ENCODE data around the gene NBPF9.
"Not testable (repeated sequence)": the region's sequence is repeated elsewhere in the genome, so short reads cannot be mapped to it uniquely, and the experiment has no call there.

Gene NBPF9

GRCh38 chr1:149013513-149013912 lies 89.8 kb downstream of the NBPF9 start:
- DNase-seq; H2AK5ac ChIP-seq (ENCODE audit: low read length); H3K14ac ChIP-seq (ENCODE audit: low read length); H3K4me2 ChIP-seq (ENCODE audit: low read length); H3K9ac ChIP-seq (ENCODE audit: low read length); H2BK12ac ChIP-seq (ENCODE audit: low read length); H3K79me2 ChIP-seq (ENCODE audit: control insufficient read depth, insufficient read depth, low read length, poor library complexity); H3K4ac ChIP-seq (ENCODE audit: low read depth, low read length); H3K4me3 ChIP-seq (ENCODE audit: low read depth, low read length); H3K4me1 ChIP-seq (ENCODE audit: control insufficient read depth in 1 of 2, insufficient read depth in 2 of 2, low read length in 2 of 2); H3K18ac ChIP-seq (ENCODE audit: low read length); H3K36me3 ChIP-seq (ENCODE audit: control insufficient read depth in 1 of 2, insufficient read depth in 2 of 2, low read length in 2 of 2); H4K91ac ChIP-seq (ENCODE audit: low read depth, low read length); H2BK120ac ChIP-seq (ENCODE audit: insufficient read depth, low read length, poor library complexity); H3K27ac ChIP-seq (ENCODE audit: low read depth, low read length); H3K23ac ChIP-seq (ENCODE audit: low read length); H3K27me3 ChIP-seq (ENCODE audit: insufficient read depth, low read length); H2BK5ac ChIP-seq (ENCODE audit: low read depth, low read length, poor library complexity); H4K8ac ChIP-seq (ENCODE audit: low read depth, low read length); H3K79me1 ChIP-seq (ENCODE audit: low read length); H4K12ac ChIP-seq (ENCODE audit: low read depth, low read length); H3K9me3 ChIP-seq (ENCODE audit: insufficient read depth, low read depth, low read length); H2AFZ ChIP-seq (ENCODE audit: insufficient read depth, low read length, poor library complexity): not testable (repeated sequence)
- WGBS (ENCODE audit: extremely low coverage, insufficient coverage, insufficient read length) = no CpG with 5 or more reads among the region's 4 CpGs

DNA sequence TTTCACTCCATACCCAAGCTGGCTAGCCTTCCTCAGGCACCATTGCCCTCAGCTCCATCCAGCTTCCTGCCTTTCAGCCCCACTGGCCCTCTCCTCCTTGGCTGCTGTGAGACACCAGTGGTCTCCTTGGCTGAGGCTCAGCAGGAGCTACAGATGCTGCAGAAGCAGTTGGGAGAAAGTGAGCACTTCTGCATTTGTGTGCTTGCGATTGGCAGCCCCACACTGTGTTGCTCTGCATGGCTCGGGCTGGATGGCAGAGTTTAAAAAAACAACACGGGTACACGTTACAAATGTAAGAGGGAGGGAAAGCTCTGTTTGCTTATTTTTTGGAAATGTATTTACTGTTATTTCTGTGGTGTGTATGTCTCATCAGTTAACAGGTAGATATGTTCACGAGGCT lies 90.8 kb downstream of the NBPF9 start:
- H2BK120ac ChIP-seq (ENCODE audit: insufficient read depth, low read length, poor library complexity); H3K27me3 ChIP-seq (ENCODE audit: insufficient read depth, low read length); H3K14ac ChIP-seq (ENCODE audit: low read length); H3K18ac ChIP-seq (ENCODE audit: low read length); H4K12ac ChIP-seq (ENCODE audit: low read depth, low read length); H4K8ac ChIP-seq (ENCODE audit: low read depth, low read length); H3K79me1 ChIP-seq (ENCODE audit: low read length); H2AK5ac ChIP-seq (ENCODE audit: low read length); H3K79me2 ChIP-seq (ENCODE audit: control insufficient read depth, insufficient read depth, low read length, poor library complexity); DNase-seq; H2BK12ac ChIP-seq (ENCODE audit: low read length); H3K4me3 ChIP-seq (ENCODE audit: low read depth, low read length); H3K4ac ChIP-seq (ENCODE audit: low read depth, low read length); H3K27ac ChIP-seq (ENCODE audit: low read depth, low read length); H3K36me3 ChIP-seq (ENCODE audit: control insufficient read depth in 1 of 2, insufficient read depth in 2 of 2, low read length in 2 of 2); H2AFZ ChIP-seq (ENCODE audit: insufficient read depth, low read length, poor library complexity); H3K4me1 ChIP-seq (ENCODE audit: control insufficient read depth in 1 of 2, insufficient read depth in 2 of 2, low read length in 2 of 2); H3K9me3 ChIP-seq (ENCODE audit: insufficient read depth, low read depth, low read length); H4K91ac ChIP-seq (ENCODE audit: low read depth, low read length); H3K4me2 ChIP-seq (ENCODE audit: low read length); H2BK5ac ChIP-seq (ENCODE audit: low read depth, low read length, poor library complexity); H3K23ac ChIP-seq (ENCODE audit: low read length); H3K9ac ChIP-seq (ENCODE audit: low read length): not testable (repeated sequence)
- WGBS (ENCODE audit: extremely low coverage, insufficient coverage, insufficient read length) = no CpG with 5 or more reads among the region's 5 CpGs

GRCh38 chr1:149009761-149010160 lies 93.6 kb downstream of the NBPF9 start:
- not testable (repeated sequence) for H2AFZ ChIP-seq (ENCODE audit: insufficient read depth, low read length, poor library complexity); H4K91ac ChIP-seq (ENCODE audit: low read depth, low read length); H3K18ac ChIP-seq (ENCODE audit: low read length); H2BK5ac ChIP-seq (ENCODE audit: low read depth, low read length, poor library complexity); DNase-seq; H3K4me1 ChIP-seq (ENCODE audit: control insufficient read depth in 1 of 2, insufficient read depth in 2 of 2, low read length in 2 of 2); H3K23ac ChIP-seq (ENCODE audit: low read length); H3K4ac ChIP-seq (ENCODE audit: low read depth, low read length); H2BK120ac ChIP-seq (ENCODE audit: insufficient read depth, low read length, poor library complexity); H3K9ac ChIP-seq (ENCODE audit: low read length); H2AK5ac ChIP-seq (ENCODE audit: low read length); H3K27ac ChIP-seq (ENCODE audit: low read depth, low read length); H3K4me2 ChIP-seq (ENCODE audit: low read length); H3K9me3 ChIP-seq (ENCODE audit: insufficient read depth, low read depth, low read length); H3K79me2 ChIP-seq (ENCODE audit: control insufficient read depth, insufficient read depth, low read length, poor library complexity); H3K36me3 ChIP-seq (ENCODE audit: control insufficient read depth in 1 of 2, insufficient read depth in 2 of 2, low read length in 2 of 2); H2BK12ac ChIP-seq (ENCODE audit: low read length); H4K12ac ChIP-seq (ENCODE audit: low read depth, low read length); H3K27me3 ChIP-seq (ENCODE audit: insufficient read depth, low read length); H4K8ac ChIP-seq (ENCODE audit: low read depth, low read length); H3K79me1 ChIP-seq (ENCODE audit: low read length); H3K14ac ChIP-seq (ENCODE audit: low read length); H3K4me3 ChIP-seq (ENCODE audit: low read depth, low read length)
- no CpG with 5 or more reads among the region's 3 CpGs for WGBS (ENCODE audit: extremely low coverage, insufficient coverage, insufficient read length)

- H3K23ac ChIP-seq (ENCODE audit: low read length) = not testable (repeated sequence)
- WGBS (ENCODE audit: extremely low coverage, insufficient coverage, insufficient read length) = no CpG with 5 or more reads among the region's 2 CpGs
These were observed 94.6 kb downstream of the NBPF9 start for GRCh38 chr1:149008769-149009168.

More at GRCh38 chr1:149008769-149009168, 94.6 kb downstream of the NBPF9 start:
- H2BK120ac ChIP-seq (ENCODE audit: insufficient read depth, low read length, poor library complexity); H3K9ac ChIP-seq (ENCODE audit: low read length); H3K79me1 ChIP-seq (ENCODE audit: low read length); H2BK5ac ChIP-seq (ENCODE audit: low read depth, low read length, poor library complexity); H3K4me3 ChIP-seq (ENCODE audit: low read depth, low read length); H2AFZ ChIP-seq (ENCODE audit: insufficient read depth, low read length, poor library complexity); H2AK5ac ChIP-seq (ENCODE audit: low read length); H4K8ac ChIP-seq (ENCODE audit: low read depth, low read length); H3K27me3 ChIP-seq (ENCODE audit: insufficient read depth, low read length); H3K79me2 ChIP-seq (ENCODE audit: control insufficient read depth, insufficient read depth, low read length, poor library complexity); H4K91ac ChIP-seq (ENCODE audit: low read depth, low read length); H4K12ac ChIP-seq (ENCODE audit: low read depth, low read length); H3K4me2 ChIP-seq (ENCODE audit: low read length); H3K36me3 ChIP-seq (ENCODE audit: control insufficient read depth in 1 of 2, insufficient read depth in 2 of 2, low read length in 2 of 2); DNase-seq; H3K4ac ChIP-seq (ENCODE audit: low read depth, low read length); H3K9me3 ChIP-seq (ENCODE audit: insufficient read depth, low read depth, low read length); H3K4me1 ChIP-seq (ENCODE audit: control insufficient read depth in 1 of 2, insufficient read depth in 2 of 2, low read length in 2 of 2); H3K27ac ChIP-seq (ENCODE audit: low read depth, low read length); H3K18ac ChIP-seq (ENCODE audit: low read length); H2BK12ac ChIP-seq (ENCODE audit: low read length); H3K14ac ChIP-seq (ENCODE audit: low read length): not testable (repeated sequence)
